HCT116 (cell line): Measurements from ENCODE around the gene SUPV3L1. TPM values are rescaled to one million over a fixed set of nuclear protein-coding genes. Genes with fewer than 3 reads are reported as not detected.

Experiments
- ATAC-seq: fragments of 200-7000 bp; cut with Tn5 transposase; 2 replicates; pipeline ENCODE4 v1.9.1; 2020; ENCODE audit warnings: mild to moderate bottlenecking, moderate library complexity
- BruUV-seq: library from RNA; stranded (reverse); fragments of 400-500 nt; replicated peaks from 2 replicates; lab custom pipeline; 2021; lab: Mats Ljungman, UMichigan
- CTCF ChIA-PET: fragments of 300-600 bp; sonication (Branson Sonifier 250); formaldehyde crosslinking; loops from one replicate; lab custom pipeline; 2021; ENCODE audit warnings: antibody characterized with exemption; lab: Charles Lee
- POLR2A ChIA-PET: fragments of 300-600, 350-600 bp; sonication (Branson Sonifier 250); formaldehyde crosslinking; loops from one replicate; lab custom pipeline; 2021; ENCODE audit warnings: antibody characterized with exemption; lab: Charles Lee
- RAD21 ChIA-PET, 2 experiments: fragments of 300-600 bp; sonication (Branson Sonifier 250); formaldehyde crosslinking; loops; one replicate each; lab custom pipeline; 2023; ENCODE audit warnings: low total read pairs in 2 of 2; ENCODE audit not compliant: uncharacterized antibody in 2 of 2, unreplicated experiment in 2 of 2, low non-redundant PET in 1 of 2; lab: Charles Lee
- DNase-seq: peaks from one replicate; pipeline ENCODE4 v3.0.0-alpha.2; 2010; ENCODE audit warnings: low read depth, low spot score
- H2AFZ ChIP-seq: fragments of 200-600 bp; shearing (Covaris generic), sonication (generic); 2 replicates; pipeline ENCODE4 v1.6.1; 2017; ENCODE audit warnings: low read depth, mixed run types, mixed read lengths, antibody characterized with exemption, low read length; ENCODE audit not compliant: poor library complexity, severe bottlenecking
- H3K27ac ChIP-seq: 2 replicates; pipeline ENCODE4 v1.5.1; 2012; ENCODE audit warnings: low read depth, low read length
- H3K27me3 ChIP-seq: fragments of 200-600 bp; sonication (generic); 2 replicates; pipeline ENCODE4 v1.6.1; 2016; ENCODE audit warnings: mixed run types, low read length, mixed read lengths; ENCODE audit not compliant: insufficient read depth
- H3K36me3 ChIP-seq, 2 experiments: fragments of 200-500 bp in 1 of 2; fragments of 200-600 bp in 1 of 2; sonication (Bioruptor generic) in 1 of 2; sonication (generic) in 1 of 2; 2 replicates each; pipeline versions ENCODE4 v1.5.1 to v1.6.1; 2014 to 2016; ENCODE audit warnings: low read length in 2 of 2, inconsistent platforms in 1 of 2, mixed read lengths in 1 of 2, mixed run types in 1 of 2; ENCODE audit not compliant: insufficient read depth in 2 of 2, control insufficient read depth in 1 of 2
- H3K4me1 ChIP-seq, 2 experiments: fragments of 200-600 bp in 1 of 2; sonication (generic) in 1 of 2; 2 replicates each; pipeline versions ENCODE4 v1.5.1 to v1.6.1; 2012 to 2017; ENCODE audit warnings: low read length in 2 of 2, inconsistent platforms in 1 of 2, mild to moderate bottlenecking in 1 of 2, mixed read lengths in 1 of 2, mixed run types in 1 of 2, moderate library complexity in 1 of 2; ENCODE audit not compliant: insufficient read depth in 2 of 2, control insufficient read depth in 1 of 2
- H3K4me2 ChIP-seq: fragments of 200-600 bp; sonication (generic); 2 replicates; pipeline ENCODE4 v1.6.1; 2017; ENCODE audit warnings: mixed run types, low read length, mixed read lengths
- H3K4me3 ChIP-seq, 2 experiments: fragments of 200-600 bp in 1 of 2; sonication (generic) in 1 of 2; replicated peaks in 1 of 2; 2 replicates each; pipeline ENCODE4 v1.5.1; 2011 to 2016; ENCODE audit warnings: low read length in 2 of 2, control low read depth in 1 of 2, low read depth in 1 of 2, mild to moderate bottlenecking in 1 of 2, mixed read lengths in 1 of 2, mixed run types in 1 of 2
- H3K79me2 ChIP-seq: fragments of 200-600 bp; sonication (generic); 2 replicates; pipeline ENCODE4 v1.6.1; 2017; ENCODE audit warnings: mild to moderate bottlenecking, mixed run types, low read length, moderate library complexity, mixed read lengths; ENCODE audit not compliant: insufficient read depth
- H3K9ac ChIP-seq: fragments of 200-600 bp; sonication (generic); 2 replicates; pipeline ENCODE4 v1.6.1; 2016; ENCODE audit warnings: low read length, mixed read lengths
- H3K9me2 ChIP-seq: fragments of 200-600 bp; sonication (generic), shearing (Covaris generic); 2 replicates; pipeline ENCODE4 v1.6.1; 2017; ENCODE audit warnings: mixed run types, mild to moderate bottlenecking, moderate library complexity; ENCODE audit not compliant: insufficient read depth
- H3K9me3 ChIP-seq, 2 experiments: fragments of 200-500 bp in 1 of 2; fragments of 200-600 bp in 1 of 2; sonication (Bioruptor generic) in 1 of 2; sonication (generic) in 1 of 2; 2 replicates each; pipeline ENCODE4 v1.6.1; 2014 to 2017; ENCODE audit warnings: low read length in 2 of 2, mixed read lengths in 2 of 2, inconsistent platforms in 1 of 2, low read depth in 1 of 2, mild to moderate bottlenecking in 1 of 2, mixed run types in 1 of 2, moderate library complexity in 1 of 2; ENCODE audit not compliant: control insufficient read depth in 1 of 2, insufficient read depth in 1 of 2
- H4K20me1 ChIP-seq: fragments of 200-600 bp; sonication (generic), shearing (Covaris generic); 2 replicates; pipeline ENCODE4 v1.6.1; 2017; ENCODE audit warnings: mixed run types, mild to moderate bottlenecking, moderate library complexity; ENCODE audit not compliant: insufficient read depth
- EZH2 ChIP-seq: fragments of 200-600 bp; sonication (generic); IDR thresholded peaks from 2 replicates; pipeline ENCODE4 v1.6.1; 2017; ENCODE audit warnings: antibody characterized with exemption, mixed run types
- JUND ChIP-seq: IDR thresholded peaks from 2 replicates; pipeline ENCODE4 v1.6.1; 2012
- MAX ChIP-seq: IDR thresholded peaks from 2 replicates; pipeline ENCODE4 v1.6.1; 2012
- SIN3A ChIP-seq: IDR thresholded peaks from 2 replicates; pipeline ENCODE4 v1.6.1; 2012; ENCODE audit warnings: low read depth
- SP1 ChIP-seq: IDR thresholded peaks from 2 replicates; pipeline ENCODE4 v1.6.1; 2012; ENCODE audit warnings: low read depth
- ZBTB33 ChIP-seq: IDR thresholded peaks from 2 replicates; pipeline ENCODE4 v1.6.1; 2011; ENCODE audit warnings: mild to moderate bottlenecking, low read length, moderate library complexity; ENCODE audit not compliant: insufficient replicate concordance; ENCODE audit errors: extremely low read depth
- intact Hi-C: fragments of 100-400 bp; cut with micrococcal nuclease; formaldehyde crosslinking; loops from 2 replicates; pipeline ENCODE4 v1.10.0; 2022
- total RNA-seq: library from RNA; stranded (reverse); gene quantifications from one replicate; pipeline ENCODE4 v1.2.1, GENCODE V29; 2021; ENCODE audit not compliant: unreplicated experiment
- TF ChIP-seq, protein P1 (sequence below): IDR thresholded peaks from 2 replicates; pipeline ENCODE4 v1.6.1; 2012; ENCODE audit warnings: low read depth

SUPV3L1 gene
- total RNA-seq, 1 experiment from 2014 or later: 59.7 TPM

- no peaks in the 10 kb centered on the region for H3K27me3 ChIP-seq
- H3K4me1 ChIP-seq: peaks cover 5 to 19% of the 10 kb centered on the region in 2 experiments; a peak in 3 of 4 replicates
- TF ChIP-seq ZBTB33 (no peak), EZH2 (no peak), JUND (no peak), SIN3A (no peak), MAX (no peak), SP1 (no peak)
- TF ChIP-seq, protein P1, sequence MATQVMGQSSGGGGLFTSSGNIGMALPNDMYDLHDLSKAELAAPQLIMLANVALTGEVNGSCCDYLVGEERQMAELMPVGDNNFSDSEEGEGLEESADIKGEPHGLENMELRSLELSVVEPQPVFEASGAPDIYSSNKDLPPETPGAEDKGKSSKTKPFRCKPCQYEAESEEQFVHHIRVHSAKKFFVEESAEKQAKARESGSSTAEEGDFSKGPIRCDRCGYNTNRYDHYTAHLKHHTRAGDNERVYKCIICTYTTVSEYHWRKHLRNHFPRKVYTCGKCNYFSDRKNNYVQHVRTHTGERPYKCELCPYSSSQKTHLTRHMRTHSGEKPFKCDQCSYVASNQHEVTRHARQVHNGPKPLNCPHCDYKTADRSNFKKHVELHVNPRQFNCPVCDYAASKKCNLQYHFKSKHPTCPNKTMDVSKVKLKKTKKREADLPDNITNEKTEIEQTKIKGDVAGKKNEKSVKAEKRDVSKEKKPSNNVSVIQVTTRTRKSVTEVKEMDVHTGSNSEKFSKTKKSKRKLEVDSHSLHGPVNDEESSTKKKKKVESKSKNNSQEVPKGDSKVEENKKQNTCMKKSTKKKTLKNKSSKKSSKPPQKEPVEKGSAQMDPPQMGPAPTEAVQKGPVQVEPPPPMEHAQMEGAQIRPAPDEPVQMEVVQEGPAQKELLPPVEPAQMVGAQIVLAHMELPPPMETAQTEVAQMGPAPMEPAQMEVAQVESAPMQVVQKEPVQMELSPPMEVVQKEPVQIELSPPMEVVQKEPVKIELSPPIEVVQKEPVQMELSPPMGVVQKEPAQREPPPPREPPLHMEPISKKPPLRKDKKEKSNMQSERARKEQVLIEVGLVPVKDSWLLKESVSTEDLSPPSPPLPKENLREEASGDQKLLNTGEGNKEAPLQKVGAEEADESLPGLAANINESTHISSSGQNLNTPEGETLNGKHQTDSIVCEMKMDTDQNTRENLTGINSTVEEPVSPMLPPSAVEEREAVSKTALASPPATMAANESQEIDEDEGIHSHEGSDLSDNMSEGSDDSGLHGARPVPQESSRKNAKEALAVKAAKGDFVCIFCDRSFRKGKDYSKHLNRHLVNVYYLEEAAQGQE: no peak
- intact Hi-C loops: no loop called here
- no peak for DNase-seq
- no peak overlapping the region for H3K9ac ChIP-seq
- no peak overlapping the region for H3K4me3 ChIP-seq
- ATAC-seq: no peak
- no TSS peak for BruUV-seq
- no peaks in the 10 kb centered on the region for H3K9me3 ChIP-seq
- no peaks in the 10 kb centered on the region for H4K20me1 ChIP-seq
- H3K4me2 ChIP-seq: no peak overlapping the region
- CTCF ChIA-PET: interaction anchor here (1.2 kb wide), 1 partner anchor 226 kb away, joined by 3 read pairs; no protein-coding TSS in a partner anchor
- POLR2A ChIA-PET: no interaction called here
- no peaks in the 10 kb centered on the region for H3K9me2 ChIP-seq
- peaks cover 13% of the 10 kb centered on the region in 2 experiments; a peak in 2 of 4 replicates for H3K36me3 ChIP-seq
- H3K27ac ChIP-seq: no peak overlapping the region
- H2AFZ ChIP-seq: no peak overlapping the region
- peaks cover 69% of the 10 kb centered on the region for H3K79me2 ChIP-seq
- RAD21 ChIA-PET: no interaction called here
Measured at GRCh38 chr10:69182005-69182404, 2.0 kb downstream of the SUPV3L1 start.
